H1 (cell line): Measurements from ENCODE around the gene GCM1. TPM values are rescaled to one million over a fixed set of nuclear protein-coding genes. Genes with fewer than 3 reads are reported as not detected.

Source experiments
- CTCF ChIA-PET: fragments of 300-600 bp; sonication (Branson Sonifier 250); formaldehyde crosslinking; loops from one replicate; lab custom pipeline; 2021; ENCODE audit not compliant: partially characterized antibody; lab: Charles Lee
- POLR2A ChIA-PET: fragments of 300-600 bp; sonication (Branson Sonifier 250); formaldehyde crosslinking; loops from one replicate; lab custom pipeline; 2021; ENCODE audit warnings: inconsistent platforms; ENCODE audit not compliant: partially characterized antibody; lab: Charles Lee
- DNase-seq, 2 experiments: peaks; one replicate each; pipeline versions ENCODE4 v3.0.0 to v3.0.0-alpha.2; 2010 to 2022; ENCODE audit warnings: low spot score in 2 of 2, low read depth in 1 of 2, mixed read lengths in 1 of 2
- FAIRE-seq: peaks from 2 replicates; lab custom pipeline; 2011; peaks lifted over from hg19 to GRCh38; lab: Jason Lieb, UNC
- H2AFZ ChIP-seq: 2 replicates; pipeline ENCODE4 v1.8.1; 2012; ENCODE audit warnings: low read length, inconsistent platforms
- H2AK5ac ChIP-seq: 2 replicates; pipeline ENCODE4 v1.6.1; 2013; ENCODE audit warnings: low read depth, low read length
- H2BK120ac ChIP-seq: replicated peaks from 2 replicates; pipeline ENCODE3; 2013; ENCODE audit warnings: low read depth, low read length, inconsistent platforms
- H2BK12ac ChIP-seq: 2 replicates; pipeline ENCODE4 v1.6.1; 2013; ENCODE audit warnings: low read depth, low read length
- H2BK15ac ChIP-seq: 2 replicates; pipeline ENCODE4 v1.6.1; 2013; ENCODE audit warnings: low read length
- H2BK20ac ChIP-seq: 2 replicates; pipeline ENCODE4 v1.6.1; 2013; ENCODE audit warnings: low read length
- H2BK5ac ChIP-seq: 2 replicates; pipeline ENCODE4 v1.6.1; 2013; ENCODE audit warnings: low read depth, low read length
- H3K14ac ChIP-seq: 2 replicates; pipeline ENCODE4 v1.6.1; 2013; ENCODE audit warnings: inconsistent platforms; ENCODE audit not compliant: insufficient read length
- H3K18ac ChIP-seq: 2 replicates; pipeline ENCODE4 v1.6.1; 2013; ENCODE audit warnings: low read length; ENCODE audit errors: extremely low read depth
- H3K23ac ChIP-seq: 2 replicates; pipeline ENCODE4 v1.6.1; 2013; ENCODE audit warnings: inconsistent platforms; ENCODE audit not compliant: insufficient read length
- H3K23me2 ChIP-seq: 2 replicates; pipeline ENCODE4 v1.6.1; 2013; ENCODE audit warnings: low read depth, low read length
- H3K27ac ChIP-seq: 2 replicates; pipeline ENCODE4 v1.6.1; 2011; ENCODE audit warnings: low read depth, low read length, inconsistent platforms
- H3K27me3 ChIP-seq, 4 experiments: replicated peaks in 1 of 4; 1 replicate in 1 of 4; 2 replicates in 3 of 4; pipeline versions ENCODE4 v1.6.1 to v1.8.1; 2011 to 2013; ENCODE audit warnings: low read length in 3 of 4, mild to moderate bottlenecking in 3 of 4, inconsistent platforms in 2 of 4, mixed read lengths in 2 of 4, moderate library complexity in 1 of 4; ENCODE audit not compliant: control insufficient read depth in 3 of 4, insufficient read depth in 3 of 4; ENCODE audit errors: extremely low read depth in 1 of 4
- H3K36me3 ChIP-seq, 4 experiments: 2 replicates each; pipeline versions ENCODE4 v1.6.1 to v1.8.1; 2011 to 2013; ENCODE audit warnings: mild to moderate bottlenecking in 4 of 4, low read length in 3 of 4, moderate library complexity in 2 of 4, control low read depth in 1 of 4, inconsistent platforms in 1 of 4; ENCODE audit not compliant: insufficient read depth in 4 of 4, control insufficient read depth in 2 of 4
- H3K4ac ChIP-seq: replicated peaks from 2 replicates; pipeline ENCODE3; 2013; ENCODE audit warnings: low read length, low read depth, mixed read lengths, inconsistent platforms; ENCODE audit not compliant: insufficient read length
- H3K4me1 ChIP-seq, 4 experiments: replicated peaks in 1 of 4; 1 replicate in 1 of 4; 2 replicates in 3 of 4; pipeline versions ENCODE4 v1.6.1 to v1.8.1; 2011 to 2013; ENCODE audit warnings: low read length in 3 of 4, inconsistent platforms in 2 of 4, mixed read lengths in 1 of 4; ENCODE audit not compliant: insufficient read depth in 4 of 4, control insufficient read depth in 3 of 4
- H3K4me2 ChIP-seq, 2 experiments: 2 replicates each; pipeline versions ENCODE4 v1.6.1 to v1.8.1; 2011 to 2013; ENCODE audit warnings: low read depth in 2 of 2, low read length in 2 of 2, control low read depth in 1 of 2, inconsistent platforms in 1 of 2, mild to moderate bottlenecking in 1 of 2; ENCODE audit not compliant: insufficient read depth in 1 of 2
- H3K4me3 ChIP-seq, 4 experiments: fragments of 200-600, 300-600 bp in 1 of 4; sonication (generic), shearing (Covaris generic), sonication (Bioruptor Twin) in 1 of 4; 2 replicates each; pipeline versions ENCODE4 v1.5.1 to v1.8.1; 2011 to 2016; ENCODE audit warnings: low read length in 4 of 4, low read depth in 3 of 4, control low read depth in 2 of 4, inconsistent platforms in 2 of 4, mild to moderate bottlenecking in 2 of 4, mixed read lengths in 1 of 4, moderate library complexity in 1 of 4; ENCODE audit not compliant: insufficient read depth in 2 of 4; ENCODE audit errors: extremely low read depth in 1 of 4
- H3K56ac ChIP-seq: replicated peaks from 2 replicates; pipeline ENCODE3; 2013; ENCODE audit warnings: low read depth, mild to moderate bottlenecking, mixed read lengths, low read length, inconsistent platforms; ENCODE audit not compliant: insufficient read length
- H3K79me1 ChIP-seq: 2 replicates; pipeline ENCODE4 v1.6.1; 2013; ENCODE audit warnings: low read depth, low read length, control low read depth
- H3K79me2 ChIP-seq, 2 experiments: 2 replicates each; pipeline versions ENCODE4 v1.6.1 to v1.8.1; 2012 to 2013; ENCODE audit warnings: low read length in 2 of 2, mild to moderate bottlenecking in 2 of 2, inconsistent platforms in 1 of 2; ENCODE audit not compliant: insufficient read depth in 2 of 2, control insufficient read depth in 1 of 2
- H3K9ac ChIP-seq, 4 experiments: replicated peaks in 1 of 4; 1 replicate in 1 of 4; 2 replicates in 3 of 4; pipeline versions ENCODE4 v1.6.1 to v1.8.1; 2011 to 2013; ENCODE audit warnings: low read depth in 3 of 4, low read length in 3 of 4, control low read depth in 2 of 4, mild to moderate bottlenecking in 2 of 4, moderate library complexity in 2 of 4, inconsistent platforms in 1 of 4; ENCODE audit errors: extremely low read depth in 1 of 4
- H3K9me3 ChIP-seq, 2 experiments: 2 replicates each; pipeline versions ENCODE4 v1.6.1 to v1.8.1; 2012 to 2013; ENCODE audit warnings: mild to moderate bottlenecking in 2 of 2, moderate library complexity in 2 of 2, control low read depth in 1 of 2, inconsistent platforms in 1 of 2, low read depth in 1 of 2, low read length in 1 of 2, mixed read lengths in 1 of 2; ENCODE audit not compliant: insufficient read depth in 2 of 2
- H4K20me1 ChIP-seq, 2 experiments: replicated peaks in 1 of 2; 2 replicates each; pipeline versions ENCODE3 to v1.8.1; 2011 to 2013; ENCODE audit warnings: inconsistent platforms in 2 of 2, low read length in 2 of 2, mild to moderate bottlenecking in 1 of 2; ENCODE audit not compliant: insufficient read depth in 2 of 2, control insufficient read depth in 1 of 2
- H4K5ac ChIP-seq: 2 replicates; pipeline ENCODE4 v1.6.1; 2013; ENCODE audit warnings: low read length, low read depth, mixed read lengths, inconsistent platforms; ENCODE audit not compliant: insufficient read length
- H4K8ac ChIP-seq: 2 replicates; pipeline ENCODE4 v1.8.0; 2013; ENCODE audit warnings: mild to moderate bottlenecking, moderate library complexity, low read length, inconsistent platforms; ENCODE audit not compliant: insufficient read depth; ENCODE audit errors: extremely low read depth
- H4K91ac ChIP-seq: replicated peaks from 2 replicates; pipeline ENCODE3; 2013; ENCODE audit warnings: low read length, mixed read lengths, inconsistent platforms; ENCODE audit not compliant: insufficient read length
- ATF3 ChIP-seq: IDR thresholded peaks from 2 replicates; pipeline ENCODE4 v1.6.1; 2011; ENCODE audit warnings: low read depth, mild to moderate bottlenecking, low read length; ENCODE audit not compliant: insufficient read depth
- CBX8 ChIP-seq: fragments of 300-800, 300-1000 bp; sonication (generic); IDR thresholded peaks from 2 replicates; pipeline ENCODE4 v1.7.1; 2016; ENCODE audit warnings: low read depth, low read length, borderline replicate concordance
- FOSL1 ChIP-seq: IDR thresholded peaks from 2 replicates; pipeline ENCODE4 v1.6.1; 2011; ENCODE audit warnings: mild to moderate bottlenecking, low read depth, low read length, moderate library complexity; ENCODE audit not compliant: insufficient read depth
- GTF2F1 ChIP-seq: IDR thresholded peaks from 2 replicates; pipeline ENCODE4 v1.6.1; 2012; ENCODE audit warnings: low read depth, low read length, improper control_type of control experiment, borderline replicate concordance
- HDAC2 ChIP-seq, 2 experiments: fragments of 300-600 bp in 1 of 2; sonication (generic) in 1 of 2; IDR thresholded peaks; 2 replicates each; pipeline ENCODE4 v1.6.1; 2011 to 2012; ENCODE audit warnings: low read depth in 2 of 2, low read length in 2 of 2, mild to moderate bottlenecking in 2 of 2, moderate library complexity in 2 of 2, borderline replicate concordance in 1 of 2, inconsistent platforms in 1 of 2
- RBBP5 ChIP-seq: IDR thresholded peaks from 2 replicates; pipeline ENCODE4 v1.7.1; 2012; ENCODE audit warnings: low read depth, mild to moderate bottlenecking, inconsistent platforms, low read length, moderate library complexity, borderline replicate concordance
- RXRA ChIP-seq: IDR thresholded peaks from 2 replicates; pipeline ENCODE4 v1.6.1; 2011; ENCODE audit warnings: low read depth, mild to moderate bottlenecking, low read length, moderate library complexity; ENCODE audit not compliant: insufficient read depth
- TBP ChIP-seq: IDR thresholded peaks from 2 replicates; pipeline ENCODE4 v1.6.1; 2011; ENCODE audit warnings: low read depth, low read length, improper control_type of control experiment
- TEAD4 ChIP-seq: IDR thresholded peaks from 2 replicates; pipeline ENCODE4 v1.6.1; 2012; ENCODE audit warnings: low read depth, low read length, inconsistent platforms, mixed read lengths
- WGBS, 2 experiments: shearing (Covaris generic) in 1 of 2; methylation state at CpG; one replicate each; pipeline versions ENCODE4 v1.1.6 to v1.1.7; 2013 to 2015; ENCODE audit warnings: low lambda C conversion rate in 2 of 2, mixed read lengths in 2 of 2, inconsistent platforms in 1 of 2, low coverage in 1 of 2, missing lambda C conversion rate in 1 of 2; ENCODE audit not compliant: insufficient replicate concordance in 2 of 2, insufficient coverage in 1 of 2, insufficient read length in 1 of 2; ENCODE audit errors: extremely low coverage in 1 of 2, missing lambda C conversion rate in 1 of 2; 5-methylcytosine and 5-hydroxymethylcytosine counted together
- polyA plus RNA-seq, 7 experiments: library from polyadenylated mRNA; depleted of rRNA in 3 of 7; stranded (reverse) in 5 of 7; unstranded in 2 of 7; fragments of >200 nt in 5 of 7; fragments of 200-250 nt in 2 of 7; gene quantifications; 1 replicate in 5 of 7; 2 replicates in 1 of 7; 4 replicates in 1 of 7; pipeline versions ENCODE4 v1.2.1 to v1.2.3, GENCODE V29; 2011 to 2013; ENCODE audit warnings: missing spikeins in 2 of 7, mixed read lengths in 2 of 7
- total RNA-seq: library from RNA; stranded (reverse); fragmentation: NEBNext Ultra II Directional; extraction: Animal tissue kit (Norgen Biotek cat#: 25700); gene quantifications from 2 replicates; pipeline ENCODE4 v1.2.1, GENCODE V29; 2021
- TF ChIP-seq, protein P1 (sequence below): IDR thresholded peaks from 2 replicates; pipeline ENCODE4 v1.6.1; 2012; ENCODE audit warnings: inconsistent platforms
- TF ChIP-seq, protein P2 (sequence below): IDR thresholded peaks from 2 replicates; pipeline ENCODE4 v1.6.1; 2012; ENCODE audit warnings: low read length, inconsistent platforms

Gene GCM1
- total and polyA plus RNA-seq, 2 of the 8 experiments (the other 6 are each of a cell fraction or from before 2014, with no cell fraction given), result not detected

DNA sequence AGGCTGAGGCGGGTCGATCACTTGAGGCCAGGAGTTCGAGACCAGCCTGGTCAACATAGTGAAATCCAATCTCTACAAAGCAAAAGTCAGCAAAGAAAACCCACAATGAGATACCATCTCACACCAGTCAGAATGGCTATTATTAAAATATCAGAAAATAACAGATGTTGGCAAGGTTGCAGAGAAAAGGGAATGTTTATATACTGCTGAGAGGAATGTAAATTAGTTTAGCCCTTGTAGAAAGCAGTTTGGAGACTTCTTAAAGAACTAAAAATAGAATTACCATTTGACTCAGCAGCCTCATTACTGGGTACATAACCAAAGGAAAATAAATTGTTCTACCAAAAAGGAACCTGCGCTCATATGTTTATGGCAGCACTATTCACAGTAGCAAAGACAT is 16.7 kb upstream of the GCM1 start:
- H3K79me2 ChIP-seq, result no peaks in the 10 kb centered on the region
- no peak overlapping the region for H2BK5ac ChIP-seq
- H4K5ac ChIP-seq, result no peak overlapping the region
- H3K4me1 ChIP-seq, result no peaks in the 10 kb centered on the region
- no peaks in the 10 kb centered on the region for H3K23me2 ChIP-seq
- no peak overlapping the region for H3K9ac ChIP-seq
- no peak overlapping the region for H3K56ac ChIP-seq
- ChIA-PET POLR2A (no interaction called here), CTCF (no interaction called here)
- no peaks in the 10 kb centered on the region for H4K20me1 ChIP-seq
- H3K36me3 ChIP-seq, result no peaks in the 10 kb centered on the region
- no peak overlapping the region for H3K14ac ChIP-seq
- no peak overlapping the region for H3K18ac ChIP-seq
- no peak overlapping the region for H2BK120ac ChIP-seq
- no peaks in the 10 kb centered on the region for H3K9me3 ChIP-seq
- H2BK15ac ChIP-seq, result no peak overlapping the region
- H3K4me2 ChIP-seq, result no peak overlapping the region
- no peak overlapping the region for H3K23ac ChIP-seq
- no peak overlapping the region for H4K91ac ChIP-seq
- no peak overlapping the region for H2AFZ ChIP-seq
- no peak overlapping the region for H2BK12ac ChIP-seq
- H2BK20ac ChIP-seq, result no peak overlapping the region
- H3K79me1 ChIP-seq, result no peaks in the 10 kb centered on the region
- no peak overlapping the region for H3K27ac ChIP-seq
- no peak overlapping the region for H3K4me3 ChIP-seq
- no peak overlapping the region for H4K8ac ChIP-seq
- no peak for FAIRE-seq
- H3K4ac ChIP-seq, result no peak overlapping the region
- no peaks in the 10 kb centered on the region for H3K27me3 ChIP-seq
- no peak overlapping the region for H2AK5ac ChIP-seq
- DNase-seq, result no peak
- WGBS, 2 experiments, result 96% methylated on average over 4 of the region's 4 CpGs; no CpG with 5 or more reads in 1 of the 2 experiments
- no peak for TF ChIP-seq ATF3
- TF ChIP-seq, protein P1, sequence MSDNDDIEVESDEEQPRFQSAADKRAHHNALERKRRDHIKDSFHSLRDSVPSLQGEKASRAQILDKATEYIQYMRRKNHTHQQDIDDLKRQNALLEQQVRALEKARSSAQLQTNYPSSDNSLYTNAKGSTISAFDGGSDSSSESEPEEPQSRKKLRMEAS, result no peak
- TF ChIP-seq CBX8, result no peak
- no peak for TF ChIP-seq TEAD4
- no peak for TF ChIP-seq RBBP5
- TF ChIP-seq, protein P2, sequence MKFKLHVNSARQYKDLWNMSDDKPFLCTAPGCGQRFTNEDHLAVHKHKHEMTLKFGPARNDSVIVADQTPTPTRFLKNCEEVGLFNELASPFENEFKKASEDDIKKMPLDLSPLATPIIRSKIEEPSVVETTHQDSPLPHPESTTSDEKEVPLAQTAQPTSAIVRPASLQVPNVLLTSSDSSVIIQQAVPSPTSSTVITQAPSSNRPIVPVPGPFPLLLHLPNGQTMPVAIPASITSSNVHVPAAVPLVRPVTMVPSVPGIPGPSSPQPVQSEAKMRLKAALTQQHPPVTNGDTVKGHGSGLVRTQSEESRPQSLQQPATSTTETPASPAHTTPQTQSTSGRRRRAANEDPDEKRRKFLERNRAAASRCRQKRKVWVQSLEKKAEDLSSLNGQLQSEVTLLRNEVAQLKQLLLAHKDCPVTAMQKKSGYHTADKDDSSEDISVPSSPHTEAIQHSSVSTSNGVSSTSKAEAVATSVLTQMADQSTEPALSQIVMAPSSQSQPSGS, result no peak
- TF ChIP-seq HDAC2 (IDR thresholded peaks at IDR 0.05; ENCODE audit: borderline replicate concordance in 1 of 2, low read depth in 2 of 2, low read length in 2 of 2), result no peak
- no peak for TF ChIP-seq RXRA
- no peak for TF ChIP-seq TBP
- TF ChIP-seq FOSL1, result no peak
- no peak for TF ChIP-seq GTF2F1
